Ramos (cell line): ENCODE measurements around the gene HEATR1.
"Not testable (repeated sequence)": the region's sequence is repeated elsewhere in the genome, so short reads cannot be mapped to it uniquely, and the experiment has no call there.

Source experiments
- in situ Hi-C: fragments of 300-500 bp; cut with MboI; formaldehyde crosslinking; loops from one replicate; pipeline ENCODE4 v1.14.3; 2022; ENCODE audit warnings: low sequenced_read_pairs; ENCODE audit not compliant: unreplicated experiment

HEATR1 gene

DNA sequence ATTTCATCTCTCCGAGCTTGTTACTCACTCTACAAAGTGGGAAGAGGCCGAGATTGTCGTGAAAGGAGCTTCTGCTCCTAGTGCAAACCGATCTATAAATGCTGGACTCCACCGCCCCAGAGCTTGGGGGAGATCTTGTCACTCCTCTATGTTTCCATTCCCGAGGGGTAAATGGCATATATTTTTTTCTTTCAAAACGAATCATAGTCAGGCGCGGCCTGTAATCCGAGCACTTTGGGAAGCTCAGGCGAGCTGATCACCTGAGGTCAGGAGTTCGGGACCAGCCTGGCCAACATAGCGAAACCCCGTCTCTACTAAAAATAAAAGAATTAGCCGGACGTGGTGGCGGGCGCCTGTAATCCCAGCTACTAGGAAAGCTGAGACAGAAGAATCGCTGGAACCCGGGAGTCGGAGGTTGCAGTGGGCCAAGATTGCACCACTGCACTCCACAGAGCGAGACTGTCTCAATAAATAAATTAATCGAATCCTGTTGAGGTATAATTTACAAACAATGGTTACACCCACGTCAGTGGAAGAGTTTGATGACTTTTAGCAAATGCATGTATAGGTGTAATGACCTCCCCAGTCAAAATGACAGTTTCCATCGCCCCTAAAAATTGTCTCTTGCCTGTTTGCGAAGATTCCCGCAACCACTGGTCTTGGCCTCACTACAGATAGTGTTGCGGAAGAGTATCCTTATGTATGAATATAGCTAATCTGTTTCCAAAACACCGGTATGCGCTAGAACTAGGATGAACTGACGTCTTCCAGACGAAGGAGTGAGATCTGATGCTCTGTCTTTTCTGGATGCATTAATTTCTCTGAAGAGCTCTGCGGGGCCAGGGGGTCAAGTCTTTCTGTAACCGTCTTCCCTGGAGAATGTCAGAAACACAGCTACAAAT lies 840 bp upstream of the HEATR1 start:
- in situ Hi-C loops: no loop called here

DNA sequence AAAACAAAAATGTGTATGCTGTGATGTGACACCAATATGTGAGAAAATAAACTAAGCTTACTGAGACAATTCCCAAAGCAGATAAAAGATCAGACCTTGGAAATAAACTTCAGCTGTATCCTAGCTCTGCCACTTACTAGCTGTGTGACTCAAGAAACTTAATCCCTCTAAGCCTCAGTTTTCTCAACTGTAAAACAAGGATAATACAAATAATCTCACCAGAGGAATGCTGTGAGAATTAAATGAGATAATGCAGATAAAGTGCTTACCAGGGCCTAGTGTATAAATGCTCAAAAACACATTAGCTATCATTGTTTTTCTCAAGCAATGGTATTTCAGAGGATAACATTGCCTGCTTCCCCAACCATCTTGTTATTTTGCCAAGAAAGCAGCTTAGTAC lies 2.1 kb downstream of the HEATR1 start:
- in situ Hi-C loops: no loop called here

DNA sequence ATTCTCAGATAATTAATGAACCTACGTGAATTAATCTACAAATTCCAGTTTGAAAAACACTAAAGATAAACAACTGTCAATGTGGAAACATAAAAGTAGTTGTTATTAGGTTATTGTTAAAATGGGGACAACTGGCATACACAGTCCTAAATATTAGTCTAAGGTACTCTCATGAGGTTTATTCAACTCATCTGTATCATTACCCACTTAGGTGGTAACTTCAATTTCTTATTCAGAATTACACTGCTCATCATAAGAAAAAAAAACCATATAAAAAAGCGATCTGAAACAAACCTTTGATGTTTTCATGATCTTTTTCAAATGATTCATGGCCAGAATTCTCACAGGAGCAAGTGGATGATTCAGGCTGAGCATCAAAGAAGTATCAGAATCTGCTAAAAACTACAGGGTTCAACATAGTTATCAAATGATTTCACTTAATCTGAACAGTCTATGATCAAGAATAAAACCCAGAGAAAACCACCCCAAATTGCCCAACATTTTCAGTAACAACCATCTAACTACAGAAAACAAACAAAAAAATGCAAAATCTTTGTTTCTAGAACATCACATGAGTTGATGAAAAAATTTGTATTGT lies 13.7 kb downstream of the HEATR1 start:
- in situ Hi-C loops: no loop called here

DNA sequence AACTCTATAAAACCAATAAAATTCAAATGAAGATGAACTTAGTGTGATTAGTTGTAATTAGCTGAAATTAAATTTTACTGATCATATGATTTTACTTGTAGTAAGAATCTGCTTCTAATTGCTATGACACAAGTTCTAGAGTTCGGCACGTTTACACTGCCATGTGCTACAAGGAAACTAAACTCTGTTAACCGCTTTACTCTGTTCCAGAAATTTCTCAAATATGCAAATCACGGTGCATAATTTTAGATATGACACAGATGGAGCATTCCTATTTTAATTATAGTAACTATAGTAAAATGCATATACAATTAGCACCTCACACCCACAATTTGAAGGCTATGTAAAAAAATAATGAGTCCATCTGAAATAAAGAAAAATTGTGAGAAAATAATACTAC lies 14.8 kb downstream of the HEATR1 start:
- in situ Hi-C loops: no loop called here

DNA sequence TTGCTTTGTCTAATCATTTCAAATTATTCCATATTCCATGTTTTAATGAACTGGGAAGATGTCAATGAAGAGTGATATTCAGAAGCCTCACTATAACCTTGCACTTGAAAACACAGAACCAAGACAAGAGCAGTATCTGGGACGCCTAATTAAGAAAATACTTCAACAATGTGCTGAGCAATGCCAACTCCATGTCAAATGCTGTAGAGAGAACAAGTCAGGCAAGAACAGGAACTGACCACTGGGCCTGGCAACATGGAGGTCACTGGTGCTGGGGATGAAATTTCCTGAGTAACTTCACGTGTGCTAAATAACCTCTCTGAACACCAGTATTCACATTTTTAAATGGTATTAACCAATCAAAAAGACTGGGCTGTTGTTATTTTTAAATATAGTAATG lies 22.8 kb downstream of the HEATR1 start:
- in situ Hi-C loops: no loop called here

DNA sequence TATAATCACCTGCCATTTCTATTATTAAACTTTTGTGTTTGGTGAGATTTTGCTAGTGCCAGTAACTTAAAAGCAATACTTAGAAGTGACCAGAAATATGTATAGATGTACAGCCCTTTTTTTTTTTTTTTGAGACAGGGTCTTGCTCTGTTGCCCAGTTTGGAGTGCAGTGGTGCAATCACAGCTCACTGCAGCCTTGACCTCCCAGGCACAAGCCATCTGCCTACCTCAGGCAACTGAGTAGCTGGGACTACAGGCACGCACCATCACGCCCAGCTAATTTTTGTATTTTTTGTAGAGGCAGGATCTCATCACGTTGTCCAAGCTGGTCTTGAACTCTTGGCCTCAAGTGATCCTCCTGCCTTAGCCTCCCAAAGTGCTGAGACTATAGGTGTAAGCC lies 23.9 kb downstream of the HEATR1 start:
- in situ Hi-C loops: not testable (repeated sequence)

DNA sequence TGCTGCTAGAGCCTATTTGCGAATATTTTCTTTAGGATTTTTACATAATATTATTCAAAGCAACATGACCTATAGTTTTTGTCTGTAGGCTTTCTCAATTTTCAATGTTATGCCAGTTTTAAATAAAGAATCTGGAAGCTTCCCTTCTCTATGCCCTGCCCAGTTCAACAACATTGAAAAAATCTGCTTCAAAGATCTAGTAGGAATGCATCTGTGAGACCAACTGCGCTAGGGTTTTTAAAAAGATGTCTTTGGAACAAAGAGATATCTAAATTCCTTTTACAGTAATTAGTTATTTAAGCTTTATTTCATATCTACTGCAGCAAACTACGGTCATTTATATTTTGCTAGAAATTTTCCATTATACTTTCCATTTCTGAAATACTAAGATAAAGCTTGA lies 25.7 kb downstream of the HEATR1 start:
- in situ Hi-C loops: no loop called here

DNA sequence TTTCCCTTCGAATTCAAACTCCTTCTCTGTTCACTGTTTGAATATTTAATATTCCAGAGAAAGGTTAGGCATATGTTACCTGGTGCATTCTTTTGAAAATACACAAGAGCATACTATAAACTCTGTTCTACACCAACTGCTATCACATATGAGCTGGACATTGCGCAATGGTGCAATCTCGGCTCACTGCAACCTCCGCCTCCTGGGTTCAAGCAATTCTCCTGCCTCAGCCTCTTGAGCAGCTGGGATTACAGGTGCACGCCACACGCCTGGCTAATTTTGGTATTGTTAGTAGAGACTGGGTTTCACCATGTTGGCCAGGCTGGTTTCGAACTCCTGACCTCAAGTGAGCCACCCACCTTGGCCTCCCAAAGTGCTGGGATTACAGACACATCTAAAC lies 27.3 kb downstream of the HEATR1 start:
- in situ Hi-C loops: not testable (repeated sequence)

DNA sequence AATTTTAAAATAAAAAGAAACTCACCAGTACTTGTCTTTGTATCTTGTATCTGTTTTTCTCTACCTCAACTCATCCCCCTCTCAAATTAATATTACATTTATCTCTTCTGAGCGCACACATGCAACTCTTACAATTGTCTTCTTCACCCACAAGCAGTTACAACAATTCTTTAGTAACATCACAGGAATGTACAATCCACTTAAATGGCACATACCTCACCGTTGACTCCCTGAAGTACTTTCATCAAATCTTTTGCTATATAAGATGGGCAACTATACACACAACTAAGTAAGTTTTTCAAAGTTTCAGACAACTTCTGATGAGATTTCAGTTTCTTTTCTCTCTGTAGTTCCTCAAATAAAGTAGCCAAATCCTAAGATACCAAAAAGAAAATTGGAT lies 28.3 kb downstream of the HEATR1 start:
- in situ Hi-C loops: no loop called here

DNA sequence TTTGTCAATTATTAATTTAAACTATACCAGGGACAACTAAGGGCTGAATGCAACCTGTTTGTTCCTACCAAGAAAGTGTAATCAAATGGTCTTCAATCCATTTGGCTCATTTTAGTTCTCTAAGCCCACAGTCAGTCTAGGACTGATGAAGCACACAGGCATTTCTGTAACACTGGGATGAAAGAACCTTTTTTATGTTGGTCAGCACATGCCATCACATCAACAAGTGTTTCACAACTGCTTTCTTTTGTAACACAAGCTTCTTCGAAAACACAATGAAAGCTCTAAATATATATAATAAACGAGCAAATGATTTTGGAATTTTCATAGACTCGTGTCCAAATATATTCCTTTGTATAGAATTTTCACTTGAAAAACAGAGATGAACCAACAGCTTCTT lies 28.8 kb downstream of the HEATR1 start:
- in situ Hi-C loops: no loop called here

DNA sequence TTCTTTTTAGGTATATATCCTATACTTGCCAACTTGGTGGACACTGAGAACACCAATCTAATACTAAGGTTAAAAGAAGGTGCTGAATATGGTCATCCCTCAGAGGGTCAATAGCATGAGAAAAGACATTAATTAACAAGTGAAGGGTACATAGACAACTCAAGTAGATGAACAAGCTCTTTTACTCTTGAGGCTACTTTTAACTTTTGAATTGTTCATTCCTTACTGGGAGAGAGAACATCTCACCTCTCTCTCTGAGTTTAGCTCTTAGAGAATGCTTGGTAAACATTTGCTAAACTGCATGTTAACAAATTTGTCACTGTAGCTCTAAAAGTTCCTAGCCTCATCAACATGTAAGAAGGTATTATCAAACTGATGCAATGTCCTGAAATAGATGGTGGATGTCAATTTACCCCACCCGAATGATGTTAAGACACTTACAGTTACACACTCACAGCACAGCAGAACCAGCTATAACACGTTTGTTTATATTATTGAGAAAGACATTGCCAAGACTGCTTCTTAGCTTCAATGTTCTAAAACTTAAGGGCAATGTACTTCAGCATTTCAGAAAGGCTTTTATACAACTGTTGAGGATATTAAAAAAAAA lies 35.9 kb downstream of the HEATR1 start:
- in situ Hi-C loops: no loop called here

DNA sequence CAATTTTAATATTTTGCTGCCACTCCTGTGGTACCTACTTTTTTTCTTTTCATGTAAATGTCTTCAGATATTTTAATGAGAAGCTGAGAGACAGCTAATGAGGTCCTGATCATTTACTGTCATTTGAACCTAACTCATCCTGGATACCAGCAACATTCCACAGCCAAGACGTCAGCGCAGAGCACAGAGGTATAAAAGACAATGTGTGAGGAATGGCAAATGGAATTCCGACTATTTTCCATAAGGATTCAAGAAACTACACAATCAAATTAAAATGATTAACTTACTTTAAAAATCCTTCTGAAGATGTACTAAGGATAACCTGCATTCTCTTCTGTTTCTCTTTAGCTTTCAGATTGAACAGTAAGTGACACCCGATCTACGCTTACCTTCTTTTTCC lies 38.8 kb downstream of the HEATR1 start:
- in situ Hi-C loops: no loop called here

DNA sequence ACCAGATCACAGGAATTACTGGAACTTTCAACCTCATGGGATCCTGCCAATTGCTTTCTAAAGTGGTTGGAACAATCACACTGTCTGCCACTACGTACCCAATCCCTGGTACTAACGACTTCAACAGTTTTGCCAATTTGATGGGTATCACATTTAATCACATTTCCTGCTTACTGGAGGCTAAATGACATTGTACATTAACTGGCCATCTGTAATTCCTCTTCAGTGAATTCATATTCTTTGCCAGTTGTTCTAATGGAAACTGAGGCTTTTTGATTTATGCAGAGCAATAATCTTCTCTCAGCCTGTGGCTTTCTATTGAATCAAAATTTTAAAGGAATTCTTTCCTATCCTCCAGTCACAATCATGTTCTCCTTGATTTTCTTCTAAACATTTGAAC lies 42.3 kb downstream of the HEATR1 start:
- in situ Hi-C loops: no loop called here

DNA sequence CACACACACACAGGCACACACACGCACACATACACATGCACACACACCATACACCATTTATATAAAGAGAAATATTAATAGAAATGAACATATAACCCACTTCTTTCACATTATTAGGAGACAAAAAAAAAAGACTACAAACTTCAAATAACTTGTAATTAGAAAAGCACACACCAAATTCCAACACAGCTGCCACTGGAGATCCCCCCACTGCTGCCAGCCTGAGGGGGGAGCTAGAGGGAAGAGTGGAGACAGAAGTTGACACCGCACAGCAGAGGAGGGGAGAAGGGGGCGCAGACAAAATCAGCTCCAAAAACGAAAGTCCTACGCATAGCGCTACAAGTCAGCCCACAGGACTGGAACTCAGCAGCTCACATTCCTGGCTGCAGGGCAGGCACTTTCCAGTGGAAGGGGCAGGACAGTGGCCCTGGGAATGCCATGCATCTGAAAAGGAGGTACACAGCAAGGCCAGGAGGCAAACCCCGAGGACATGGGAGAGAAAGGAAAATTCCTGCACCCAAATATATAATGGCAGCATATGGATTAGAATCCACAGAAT lies 44.0 kb downstream of the HEATR1 start:
- in situ Hi-C loops: no loop called here

DNA sequence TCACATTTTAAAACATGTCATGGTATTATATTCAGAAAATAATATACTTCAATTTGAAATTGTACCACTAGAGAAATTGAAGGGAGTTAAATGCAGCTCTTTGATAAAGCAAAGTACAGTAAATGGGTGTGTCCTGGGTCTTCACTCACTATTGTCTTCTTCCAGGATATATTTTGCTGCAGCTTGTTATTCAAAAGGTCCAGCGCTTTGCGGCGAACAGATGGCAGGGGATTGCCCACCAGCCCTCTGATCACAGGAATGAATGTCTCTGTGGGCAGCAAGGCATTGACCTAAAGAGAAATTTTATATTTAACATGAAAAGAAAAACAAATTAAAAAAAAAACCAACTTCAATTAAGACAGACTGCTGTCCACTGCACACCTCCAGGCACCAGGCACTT lies 45.5 kb downstream of the HEATR1 start:
- in situ Hi-C loops: no loop called here

DNA sequence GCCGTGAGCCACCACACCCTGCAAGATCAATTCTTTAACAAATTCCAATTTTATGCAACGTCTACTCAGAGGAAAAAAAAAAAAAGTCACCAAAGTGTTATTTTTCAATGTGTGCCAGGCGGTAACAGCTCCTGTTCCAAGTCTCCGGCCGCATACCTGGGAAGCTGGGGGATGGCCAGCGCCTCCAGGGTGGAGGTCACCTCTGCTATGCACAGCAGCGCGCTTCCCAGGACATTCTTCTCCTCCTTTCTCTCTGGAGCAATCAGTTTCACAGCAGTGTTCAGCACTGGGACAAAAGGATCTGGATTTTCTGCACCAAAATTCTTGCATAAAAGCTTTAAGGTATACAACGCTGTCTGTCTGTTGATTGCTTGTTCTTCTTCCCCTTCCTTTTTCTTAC lies 46.2 kb downstream of the HEATR1 start:
- in situ Hi-C loops: no loop called here

DNA sequence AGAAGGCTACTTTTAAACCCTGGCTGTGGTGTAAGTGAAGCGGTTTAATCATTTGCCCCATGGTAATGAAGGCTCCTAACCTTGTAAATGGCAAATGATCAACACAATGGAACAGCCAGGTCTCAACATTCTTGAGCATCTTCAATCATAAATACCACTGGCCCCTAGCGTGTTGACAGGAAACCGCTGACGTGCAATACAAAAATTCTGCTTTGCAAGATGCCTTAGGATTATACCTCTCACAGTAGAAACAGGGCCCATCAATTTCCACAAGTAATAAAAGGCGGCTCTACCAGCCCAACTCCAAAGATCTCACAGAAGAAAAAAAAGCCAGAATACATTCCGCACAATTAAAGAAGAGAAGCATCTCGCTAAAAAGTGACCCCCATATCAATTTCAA lies 47.7 kb downstream of the HEATR1 start:
- in situ Hi-C loops: no loop called here

DNA sequence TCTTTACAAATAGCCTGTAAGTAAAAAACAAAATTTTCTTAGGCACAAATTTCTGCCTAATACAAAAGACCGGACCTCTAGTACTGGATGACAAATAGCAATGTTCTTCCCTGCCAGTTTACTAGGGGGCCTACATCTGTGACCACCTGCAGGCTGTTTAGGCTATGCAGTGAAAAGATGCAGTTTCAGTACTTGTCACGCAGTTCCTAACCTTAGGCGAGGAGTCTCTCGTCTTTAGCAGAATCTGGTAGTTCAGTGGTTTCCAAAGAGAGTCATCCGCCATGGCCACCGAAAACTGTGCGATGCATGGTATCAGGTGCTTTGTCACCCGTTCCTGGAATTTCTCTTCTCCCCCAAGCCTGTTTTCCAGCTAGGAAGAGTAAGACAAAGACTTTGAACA lies 50.9 kb downstream of the HEATR1 start:
- in situ Hi-C loops: no loop called here

DNA sequence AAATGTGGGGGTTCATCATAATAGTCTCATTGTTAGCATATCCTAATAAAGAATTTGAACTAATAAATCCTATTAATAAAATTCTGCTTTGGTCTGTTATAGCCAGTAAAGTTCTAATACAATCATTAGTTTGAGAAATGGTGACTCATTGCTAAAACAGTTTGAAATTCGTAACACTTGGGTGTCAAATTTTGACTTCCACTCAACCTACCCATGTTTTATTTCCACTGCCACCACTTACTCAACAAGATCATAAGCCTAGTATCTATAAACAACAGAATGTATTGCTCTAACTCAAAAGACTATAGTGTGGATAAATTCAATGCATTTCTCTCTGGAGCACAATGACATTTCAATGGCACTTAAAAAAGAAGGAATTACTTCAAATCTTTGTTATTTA lies 51.4 kb downstream of the HEATR1 start:
- in situ Hi-C loops: no loop called here

DNA sequence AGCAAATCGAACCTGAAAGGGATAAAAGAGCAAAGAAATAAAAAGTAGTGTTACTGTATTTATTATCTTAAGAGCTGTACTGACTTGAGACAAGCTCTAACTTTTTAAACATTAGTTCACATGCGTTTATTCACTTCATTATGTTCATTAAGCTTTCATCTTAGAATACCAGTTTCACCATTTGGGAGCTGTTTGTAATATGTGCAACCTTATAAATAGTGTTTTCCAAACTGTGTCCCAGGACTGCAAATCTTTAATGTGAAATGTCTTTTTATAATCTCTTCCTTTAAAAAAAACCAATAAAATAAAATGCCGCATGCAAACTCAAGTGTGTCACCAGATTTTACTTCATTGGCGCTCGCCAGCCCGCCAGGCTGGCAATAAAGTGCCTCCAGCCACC lies 52.2 kb downstream of the HEATR1 start:
- in situ Hi-C loops: no loop called here
